ENCODE results near the gene NINJ2.

DNA sequence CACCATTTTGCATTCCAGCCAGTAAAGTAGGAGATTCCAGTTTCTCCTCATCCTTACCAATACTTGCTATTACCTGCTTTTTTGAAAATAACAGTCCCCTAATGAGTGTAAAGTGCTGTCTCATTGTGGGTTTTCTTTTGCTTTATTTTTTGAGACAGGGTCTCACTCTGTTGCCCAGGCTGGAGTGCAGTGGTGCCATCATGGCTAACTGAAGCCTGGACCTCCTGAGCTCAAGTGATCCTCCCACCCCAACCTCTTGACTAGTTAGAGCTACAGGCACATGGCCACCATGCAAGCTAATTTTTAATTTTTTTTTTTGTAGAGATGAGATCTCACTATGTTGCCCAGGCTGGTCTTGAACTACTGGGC is 60.6 kb downstream of the NINJ2 start:
- TF ChIP-seq POLR2A (IDR thresholded peaks at IDR 0.05): no peak
- TF ChIP-seq POLR2AphosphoS5 (IDR thresholded peaks at IDR 0.05): no peak
